ENCODE data around the gene FAM53B. TPM values are rescaled to one million over a fixed set of nuclear protein-coding genes. Genes with fewer than 3 reads are reported as not detected.
"Not testable (repeated sequence)": the region's sequence is repeated elsewhere in the genome, so short reads cannot be mapped to it uniquely, and the experiment has no call there.

Gene FAM53B
- total RNA-seq, 4 donors from 2014 or later = 63.5 to 75.5 (median 67.3) TPM

DNA sequence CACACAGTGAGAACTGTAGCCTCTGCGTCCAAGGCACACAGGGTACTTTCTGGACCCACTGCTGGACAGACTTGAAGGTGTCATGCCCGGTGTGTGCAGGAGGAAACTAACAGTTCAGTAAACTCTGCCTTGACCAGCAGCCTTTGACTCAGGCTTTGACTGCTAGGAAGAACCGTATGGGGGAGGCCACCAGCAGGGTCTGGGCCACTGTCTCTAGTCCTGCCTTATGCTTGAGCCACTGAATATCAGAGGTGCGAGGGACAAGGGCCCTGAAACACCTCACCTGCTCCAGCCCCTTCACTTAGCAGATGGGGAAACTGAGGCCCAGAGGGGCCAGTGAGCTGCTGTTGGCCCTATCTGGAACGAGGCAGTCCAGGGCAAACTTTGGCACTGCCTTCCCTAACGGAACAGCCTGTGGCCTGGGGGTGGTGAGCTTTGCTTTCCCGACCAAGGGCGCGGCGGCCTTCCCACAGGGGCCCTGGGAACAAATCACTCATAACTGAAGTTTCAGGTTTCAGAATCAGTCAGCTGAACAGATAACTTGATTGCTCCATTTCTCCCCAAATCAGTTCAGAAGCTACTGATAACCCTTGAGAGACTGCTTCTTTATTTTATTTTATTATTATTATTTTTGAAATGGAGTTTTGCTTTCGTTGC lies 130.0 kb downstream of the FAM53B start:
- Histone ChIP-seq H3K4me3 (no peak overlapping the region), H3K27ac (no peak overlapping the region), H3K36me3 (peaks cover 31% of the 10 kb centered on the region), H3K27me3 (no peaks in the 10 kb centered on the region), H3K9me3 (no peaks in the 10 kb centered on the region), H3K4me1 (peaks cover 31% of the 10 kb centered on the region)
- WGBS = 76% methylated on average over 9 of the region's 11 CpGs
- DNase-seq (ENCODE audit: low spot score in 2 of 2) = no peak
- TF ChIP-seq, protein P1, sequence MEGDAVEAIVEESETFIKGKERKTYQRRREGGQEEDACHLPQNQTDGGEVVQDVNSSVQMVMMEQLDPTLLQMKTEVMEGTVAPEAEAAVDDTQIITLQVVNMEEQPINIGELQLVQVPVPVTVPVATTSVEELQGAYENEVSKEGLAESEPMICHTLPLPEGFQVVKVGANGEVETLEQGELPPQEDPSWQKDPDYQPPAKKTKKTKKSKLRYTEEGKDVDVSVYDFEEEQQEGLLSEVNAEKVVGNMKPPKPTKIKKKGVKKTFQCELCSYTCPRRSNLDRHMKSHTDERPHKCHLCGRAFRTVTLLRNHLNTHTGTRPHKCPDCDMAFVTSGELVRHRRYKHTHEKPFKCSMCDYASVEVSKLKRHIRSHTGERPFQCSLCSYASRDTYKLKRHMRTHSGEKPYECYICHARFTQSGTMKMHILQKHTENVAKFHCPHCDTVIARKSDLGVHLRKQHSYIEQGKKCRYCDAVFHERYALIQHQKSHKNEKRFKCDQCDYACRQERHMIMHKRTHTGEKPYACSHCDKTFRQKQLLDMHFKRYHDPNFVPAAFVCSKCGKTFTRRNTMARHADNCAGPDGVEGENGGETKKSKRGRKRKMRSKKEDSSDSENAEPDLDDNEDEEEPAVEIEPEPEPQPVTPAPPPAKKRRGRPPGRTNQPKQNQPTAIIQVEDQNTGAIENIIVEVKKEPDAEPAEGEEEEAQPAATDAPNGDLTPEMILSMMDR (IDR thresholded peaks at IDR 0.05) = no peak
- TF ChIP-seq POLR2A (IDR thresholded peaks at IDR 0.05) (no peak), EP300 (IDR thresholded peaks at IDR 0.05) (no peak)

DNA sequence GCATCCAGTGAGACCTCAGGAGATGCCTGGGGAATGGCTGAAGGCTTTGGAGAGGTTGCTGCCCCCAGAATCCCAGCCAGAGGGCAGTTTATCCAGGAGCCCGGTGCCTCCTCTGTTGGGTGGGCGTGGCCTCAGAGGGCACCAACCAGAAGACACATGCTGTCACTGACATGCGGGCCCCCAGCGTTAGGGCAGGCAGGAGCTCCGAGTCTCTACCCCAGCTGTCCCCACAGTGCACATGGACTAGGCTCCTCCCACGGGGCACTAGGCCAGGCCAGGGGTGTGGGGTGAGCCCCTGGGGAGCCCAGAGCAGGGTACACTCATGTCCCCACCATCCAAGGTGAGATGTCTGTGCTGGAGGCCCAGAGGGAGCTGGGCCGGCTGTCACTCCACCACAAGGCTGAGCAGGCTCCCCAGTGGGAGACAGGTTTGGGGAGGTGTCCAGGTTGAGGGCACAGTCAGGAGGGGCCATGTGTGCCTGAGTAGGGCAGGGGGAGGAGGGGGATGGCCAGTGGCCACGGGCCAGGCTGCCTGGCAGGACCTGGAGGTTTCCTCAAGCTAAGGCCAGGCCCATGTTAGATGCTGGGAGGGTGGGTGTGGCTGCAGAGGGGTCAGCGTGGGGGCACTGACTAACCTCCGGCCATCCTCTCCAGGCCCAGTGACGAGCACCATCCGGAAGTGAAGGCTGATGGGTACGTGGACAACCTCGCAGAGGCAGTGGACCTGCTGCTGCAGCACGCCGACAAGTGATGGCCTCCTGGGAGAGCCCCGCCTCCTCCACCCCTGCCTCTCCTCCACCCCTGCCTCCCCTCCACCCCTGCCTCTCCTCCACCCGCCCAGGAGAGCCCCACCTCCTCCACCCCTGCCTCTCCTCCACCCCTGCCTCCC lies 131.3 kb downstream of the FAM53B start:
- H3K4me3 ChIP-seq = no peak overlapping the region
- no peak overlapping the region for H3K27ac ChIP-seq
- no peaks in the 10 kb centered on the region for H3K27me3 ChIP-seq
- H3K9me3 ChIP-seq = no peaks in the 10 kb centered on the region
- TF ChIP-seq, protein P1 (IDR thresholded peaks at IDR 0.05) = no peak
- TF ChIP-seq POLR2AphosphoS5 (IDR thresholded peaks at IDR 0.05) = no peak
- no peak for TF ChIP-seq EP300 (IDR thresholded peaks at IDR 0.05)
- no peak for TF ChIP-seq POLR2A (IDR thresholded peaks at IDR 0.05)
- WGBS = 42% methylated on average over 15 of the region's 18 CpGs
- DNase-seq (ENCODE audit: low spot score in 2 of 2) = no peak
- peaks cover 18% of the 10 kb centered on the region for H3K4me1 ChIP-seq
- peaks cover 22% of the 10 kb centered on the region for H3K36me3 ChIP-seq

DNA sequence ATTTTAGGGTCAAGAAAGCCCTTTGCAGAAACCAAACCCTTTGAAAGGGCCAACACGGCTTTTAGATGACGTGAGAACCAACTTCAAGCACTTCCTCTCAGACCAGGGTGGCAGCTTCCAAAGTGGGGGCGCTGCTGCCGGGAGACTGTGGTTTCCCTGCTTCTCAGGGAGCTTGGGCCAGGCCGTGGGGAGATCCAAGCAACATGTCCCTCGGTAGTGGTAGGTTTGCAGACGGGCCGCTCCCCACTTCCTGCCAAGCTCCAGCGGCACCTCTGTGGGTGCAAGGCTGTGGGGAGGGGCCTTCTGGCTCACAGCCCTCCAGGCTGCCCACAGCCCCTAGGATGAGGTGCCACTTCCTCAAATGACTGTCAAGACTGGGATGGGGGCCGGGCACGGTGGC lies 132.4 kb downstream of the FAM53B start:
- Histone ChIP-seq H3K4me3 (no peak overlapping the region), H3K9me3 (no peaks in the 10 kb centered on the region), H3K27ac (no peak overlapping the region), H3K36me3 (peaks cover 12% of the 10 kb centered on the region), H3K27me3 (no peaks in the 10 kb centered on the region), H3K4me1 (peaks cover 16% of the 10 kb centered on the region)
- no peak for DNase-seq (ENCODE audit: low spot score in 2 of 2)
- TF ChIP-seq EP300 (IDR thresholded peaks at IDR 0.05) (no peak), POLR2A (IDR thresholded peaks at IDR 0.05) (no peak), POLR2AphosphoS5 (IDR thresholded peaks at IDR 0.05) (no peak)
- TF ChIP-seq, protein P1 (IDR thresholded peaks at IDR 0.05) = no peak
- WGBS = 86% methylated on average over 9 of the region's 11 CpGs

DNA sequence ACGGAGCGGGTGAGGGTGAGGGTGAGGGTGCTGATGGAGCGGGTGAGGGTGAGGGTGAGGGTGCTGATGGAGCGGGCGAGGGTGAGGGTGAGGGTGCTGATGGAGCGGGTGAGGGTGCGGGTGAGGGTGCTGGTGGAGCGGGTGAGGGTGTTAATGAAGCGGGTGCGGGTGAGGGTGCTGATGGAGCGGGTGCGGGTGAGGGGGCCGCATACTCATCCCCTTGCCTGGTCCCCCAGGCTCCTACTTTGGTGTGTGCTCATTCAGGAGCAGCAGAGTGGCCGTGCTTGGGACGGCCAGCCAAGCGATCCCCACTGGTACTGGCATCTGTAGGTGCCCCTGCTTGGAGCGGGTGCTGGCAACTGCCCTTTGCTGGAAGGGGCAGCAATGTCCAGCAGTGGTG lies 133.3 kb downstream of the FAM53B start:
- peaks cover 16% of the 10 kb centered on the region for H3K4me1 ChIP-seq
- not testable (repeated sequence) for H3K27me3 ChIP-seq; H3K9me3 ChIP-seq; DNase-seq (ENCODE audit: low spot score in 2 of 2); H3K36me3 ChIP-seq; H3K4me3 ChIP-seq; H3K27ac ChIP-seq
- WGBS = 68% methylated on average over 5 of the region's 17 CpGs

DNA sequence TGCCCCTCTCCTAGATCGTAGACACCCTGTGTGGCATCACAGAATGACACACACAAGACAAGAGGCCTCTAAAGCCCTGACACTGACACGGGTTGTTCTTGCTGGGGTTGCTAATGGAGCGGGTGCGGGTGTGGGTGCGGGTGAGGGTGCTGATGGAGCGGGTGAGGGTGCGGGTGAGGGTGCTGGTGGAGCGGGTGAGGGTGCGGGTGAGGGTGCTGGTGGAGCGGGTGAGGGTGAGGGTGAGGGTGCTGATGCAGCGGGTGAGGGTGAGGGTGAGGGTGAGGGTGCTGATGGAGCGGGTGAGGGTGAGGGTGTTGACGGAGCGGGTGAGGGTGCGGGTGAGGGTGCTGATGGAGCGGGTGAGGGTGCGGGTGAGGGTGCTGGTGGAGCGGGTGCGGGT lies 134.0 kb downstream of the FAM53B start:
- not testable (repeated sequence) for DNase-seq (ENCODE audit: low spot score in 2 of 2); H3K27ac ChIP-seq; H3K4me3 ChIP-seq; H3K27me3 ChIP-seq; H3K9me3 ChIP-seq; H3K36me3 ChIP-seq
- peaks cover 16% of the 10 kb centered on the region for H3K4me1 ChIP-seq
- WGBS = 92% methylated on average over 19 of the region's 19 CpGs

DNA sequence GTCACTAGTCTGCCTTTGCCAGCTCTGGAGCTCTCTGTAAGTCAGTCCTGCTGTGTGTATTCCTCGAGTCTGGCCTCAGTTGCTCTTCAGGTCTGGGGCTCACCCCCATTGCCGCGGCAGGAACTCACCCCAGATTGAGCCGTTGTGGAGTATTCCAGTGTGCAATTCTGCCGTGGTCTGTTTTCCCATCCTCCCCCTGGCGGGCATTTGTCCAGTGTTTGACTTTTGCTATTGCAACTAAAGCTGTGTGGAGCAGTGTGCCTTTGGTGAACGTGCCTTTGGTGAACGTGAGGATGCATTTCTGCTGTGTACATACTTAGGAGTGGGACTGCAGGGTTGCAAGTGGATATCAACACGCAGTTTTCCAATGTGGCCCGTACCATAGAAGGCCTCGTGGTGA lies 134.5 kb downstream of the FAM53B start:
- Histone ChIP-seq H3K4me1 (peaks cover 16% of the 10 kb centered on the region), H3K4me3 (no peak overlapping the region), H3K27me3 (no peaks in the 10 kb centered on the region), H3K9me3 (no peaks in the 10 kb centered on the region), H3K36me3 (no peaks in the 10 kb centered on the region), H3K27ac (no peak overlapping the region)
- no peak for DNase-seq (ENCODE audit: low spot score in 2 of 2)
- WGBS = 88% methylated on average over 10 of the region's 11 CpGs
- TF ChIP-seq, protein P1 (IDR thresholded peaks at IDR 0.05) = no peak
- TF ChIP-seq EP300 (IDR thresholded peaks at IDR 0.05) = no peak
- no peak for TF ChIP-seq POLR2A (IDR thresholded peaks at IDR 0.05)
